Neural cell (in vitro differentiated cells): ENCODE data around the gene SMAD1. TPM values are rescaled to one million over a fixed set of nuclear protein-coding genes. Genes with fewer than 3 reads are reported as not detected.

ENCODE experiments used
- H2AFZ ChIP-seq: fragments of 200-600, 300-800 bp; sonication (generic), shearing (Covaris generic); 2 replicates; pipeline ENCODE4 v1.6.0; 2014; ENCODE audit warnings: low read depth, mild to moderate bottlenecking, antibody characterized with exemption, low read length, moderate library complexity
- H3F3A ChIP-seq: fragments of 200-600 bp; shearing (Covaris generic); 2 replicates; pipeline ENCODE4 v1.6.1; 2016; ENCODE audit warnings: mild to moderate bottlenecking, moderate library complexity, mixed read lengths, antibody characterized with exemption, low read length; ENCODE audit not compliant: insufficient read depth, poor library complexity, severe bottlenecking
- H3K27ac ChIP-seq: fragments of 200-600, 300-800 bp; sonication (generic), shearing (Covaris generic); 2 replicates; pipeline ENCODE4 v1.5.1; 2014; ENCODE audit warnings: mild to moderate bottlenecking, low read length, moderate library complexity
- H3K27me3 ChIP-seq: fragments of 300-800, 200-600 bp; sonication (generic), shearing (Covaris generic); 2 replicates; pipeline ENCODE4 v1.6.0; 2014; ENCODE audit warnings: mild to moderate bottlenecking, low read depth, low read length, moderate library complexity; ENCODE audit not compliant: insufficient read depth
- H3K36me3 ChIP-seq: fragments of 300-800, 200-600 bp; sonication (generic), shearing (Covaris generic); 2 replicates; pipeline ENCODE4 v1.5.1; 2014; ENCODE audit warnings: mild to moderate bottlenecking, antibody characterized with exemption, low read length, moderate library complexity; ENCODE audit not compliant: insufficient read depth
- H3K4me2 ChIP-seq: fragments of 300-800, 200-600 bp; sonication (generic), shearing (Covaris generic); 2 replicates; pipeline ENCODE4 v1.6.0; 2014; ENCODE audit warnings: mild to moderate bottlenecking, low read length
- H3K4me3 ChIP-seq: fragments of 300-800, 200-600 bp; sonication (generic), shearing (Covaris generic); 2 replicates; pipeline ENCODE4 v1.5.1; 2014; ENCODE audit warnings: mild to moderate bottlenecking, low read length, moderate library complexity
- H3K79me2 ChIP-seq: fragments of 200-600 bp; shearing (Covaris generic); replicated peaks from 2 replicates; pipeline ENCODE4 v1.6.0; 2014; ENCODE audit warnings: mild to moderate bottlenecking, low read length, moderate library complexity; ENCODE audit not compliant: insufficient read depth
- H3K9ac ChIP-seq: fragments of 300-800, 200-600 bp; sonication (generic), shearing (Covaris generic); 2 replicates; pipeline ENCODE4 v1.6.1; 2016; ENCODE audit warnings: mild to moderate bottlenecking, low read length, mixed read lengths
- H3K9me2 ChIP-seq: fragments of 200-600 bp; shearing (Covaris generic); 2 replicates; pipeline ENCODE4 v1.6.1; 2016; ENCODE audit warnings: mild to moderate bottlenecking, low read length, mixed read lengths; ENCODE audit not compliant: insufficient read depth
- H3K9me3 ChIP-seq: fragments of 200-600, 300-800 bp; sonication (generic), shearing (Covaris generic); 2 replicates; pipeline ENCODE4 v1.6.1; 2016; ENCODE audit warnings: mild to moderate bottlenecking, mixed run types, low read length, moderate library complexity, mixed read lengths
- H4K20me1 ChIP-seq: fragments of 200-600 bp; shearing (Covaris generic); 2 replicates; pipeline ENCODE4 v1.6.1; 2016; ENCODE audit warnings: mild to moderate bottlenecking, mixed run types; ENCODE audit not compliant: insufficient read depth
- EP300 ChIP-seq: fragments of 450-650 bp; conservative IDR thresholded peaks from 2 replicates; pipeline ENCODE4 v1.6.1; 2014; ENCODE audit warnings: antibody characterized with exemption, mild to moderate bottlenecking, moderate library complexity; ENCODE audit not compliant: poor library complexity, severe bottlenecking
- EZH2 ChIP-seq: fragments of 200-600, 300-800 bp; shearing (Covaris generic), sonication (generic); IDR thresholded peaks from 2 replicates; pipeline ENCODE4 v1.6.1; 2014; ENCODE audit warnings: antibody characterized with exemption, low read length, borderline replicate concordance, mild to moderate bottlenecking; ENCODE audit not compliant: insufficient read depth, poor library complexity, severe bottlenecking
- MXI1 ChIP-seq: fragments of 450-650 bp; conservative IDR thresholded peaks from 2 replicates; pipeline ENCODE4 v1.6.1; 2014; ENCODE audit warnings: antibody characterized with exemption, mild to moderate bottlenecking; ENCODE audit not compliant: poor library complexity, severe bottlenecking
- POLR2AphosphoS5 ChIP-seq: IDR thresholded peaks from 2 replicates; pipeline ENCODE4 v1.6.1; 2012
- RAD21 ChIP-seq: fragments of 450-650 bp; conservative IDR thresholded peaks from 2 replicates; pipeline ENCODE4 v1.6.1; 2014; ENCODE audit warnings: antibody characterized with exemption, mild to moderate bottlenecking, moderate library complexity
- REST ChIP-seq: IDR thresholded peaks from 2 replicates; pipeline ENCODE4 v1.6.1; 2012; ENCODE audit warnings: borderline replicate concordance
- SMC3 ChIP-seq: fragments of 450-650 bp; conservative IDR thresholded peaks from 2 replicates; pipeline ENCODE4 v1.6.1; 2014; ENCODE audit warnings: antibody characterized with exemption, mild to moderate bottlenecking, moderate library complexity; ENCODE audit not compliant: poor library complexity
- TAF1 ChIP-seq: IDR thresholded peaks from 2 replicates; pipeline ENCODE4 v1.6.1; 2012; ENCODE audit warnings: low read depth
- polyA plus RNA-seq: library from polyadenylated mRNA; depleted of rRNA; stranded (reverse); fragments of >200 nt; gene quantifications from 2 replicates; pipeline ENCODE4 v1.2.3, GENCODE V29; 2014
- TF ChIP-seq, protein P1 (sequence below): fragments of 450-650 bp; IDR thresholded peaks from 2 replicates; pipeline ENCODE4 v1.5.1; 2014; ENCODE audit warnings: antibody characterized with exemption, mild to moderate bottlenecking, moderate library complexity; ENCODE audit not compliant: poor library complexity, severe bottlenecking

SMAD1 gene
- polyA plus RNA-seq, 1 donor from 2014 or later: 31.7 TPM

- Histone ChIP-seq H3K9ac (no peak overlapping the region), H2AFZ (no peak overlapping the region), H3K9me2 (no peaks in the 10 kb centered on the region), H4K20me1 (no peaks in the 10 kb centered on the region), H3K27me3 (no peaks in the 10 kb centered on the region), H3K4me3 (no peak overlapping the region), H3F3A (no peaks in the 10 kb centered on the region), H3K4me2 (no peak overlapping the region), H3K79me2 (peaks cover 2% of the 10 kb centered on the region), H3K27ac (no peak overlapping the region), H3K9me3 (no peaks in the 10 kb centered on the region), H3K36me3 (no peaks in the 10 kb centered on the region)
- TF ChIP-seq EZH2: no peak
- TF ChIP-seq RAD21: no peak
- TF ChIP-seq POLR2AphosphoS5: no peak
These were observed 46.9 kb downstream of the SMAD1 start for GRCh38 chr4:145528601-145529000.

DNA sequence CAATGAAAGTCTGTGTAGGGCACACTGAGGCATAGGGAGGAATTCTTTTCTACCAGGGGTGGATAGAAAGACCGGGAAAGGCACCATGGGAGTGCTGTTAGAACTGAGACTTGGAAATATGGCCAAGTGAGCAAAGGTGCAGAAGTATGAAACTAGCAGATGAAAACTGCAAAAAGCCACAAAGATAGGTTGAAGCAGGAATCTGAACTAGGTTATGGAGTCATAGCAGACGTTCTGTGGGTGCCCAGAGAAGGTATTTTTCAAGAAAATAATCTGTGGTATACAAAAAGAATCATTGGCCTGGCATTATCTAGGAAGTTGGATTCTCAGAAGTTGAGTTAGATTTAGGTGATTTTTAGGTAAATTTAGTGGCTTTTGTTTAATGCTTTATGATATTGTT, 48.5 kb downstream of the SMAD1 start:
- no peaks in the 10 kb centered on the region for H3K9me3 ChIP-seq
- H3K9ac ChIP-seq: no peak overlapping the region
- TF ChIP-seq EZH2 (no peak), TAF1 (no peak), SMC3 (no peak), MXI1 (no peak), REST (no peak), RAD21 (no peak), EP300 (no peak), POLR2AphosphoS5 (no peak)
- TF ChIP-seq, protein P1, sequence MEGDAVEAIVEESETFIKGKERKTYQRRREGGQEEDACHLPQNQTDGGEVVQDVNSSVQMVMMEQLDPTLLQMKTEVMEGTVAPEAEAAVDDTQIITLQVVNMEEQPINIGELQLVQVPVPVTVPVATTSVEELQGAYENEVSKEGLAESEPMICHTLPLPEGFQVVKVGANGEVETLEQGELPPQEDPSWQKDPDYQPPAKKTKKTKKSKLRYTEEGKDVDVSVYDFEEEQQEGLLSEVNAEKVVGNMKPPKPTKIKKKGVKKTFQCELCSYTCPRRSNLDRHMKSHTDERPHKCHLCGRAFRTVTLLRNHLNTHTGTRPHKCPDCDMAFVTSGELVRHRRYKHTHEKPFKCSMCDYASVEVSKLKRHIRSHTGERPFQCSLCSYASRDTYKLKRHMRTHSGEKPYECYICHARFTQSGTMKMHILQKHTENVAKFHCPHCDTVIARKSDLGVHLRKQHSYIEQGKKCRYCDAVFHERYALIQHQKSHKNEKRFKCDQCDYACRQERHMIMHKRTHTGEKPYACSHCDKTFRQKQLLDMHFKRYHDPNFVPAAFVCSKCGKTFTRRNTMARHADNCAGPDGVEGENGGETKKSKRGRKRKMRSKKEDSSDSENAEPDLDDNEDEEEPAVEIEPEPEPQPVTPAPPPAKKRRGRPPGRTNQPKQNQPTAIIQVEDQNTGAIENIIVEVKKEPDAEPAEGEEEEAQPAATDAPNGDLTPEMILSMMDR: no peak
- H2AFZ ChIP-seq: no peak overlapping the region
- H4K20me1 ChIP-seq: no peaks in the 10 kb centered on the region
- H3K27me3 ChIP-seq: no peaks in the 10 kb centered on the region
- H3K79me2 ChIP-seq: peaks cover 2% of the 10 kb centered on the region
- no peak overlapping the region for H3K4me2 ChIP-seq
- no peaks in the 10 kb centered on the region for H3F3A ChIP-seq
- no peak overlapping the region for H3K27ac ChIP-seq
- H3K36me3 ChIP-seq: no peaks in the 10 kb centered on the region
- H3K9me2 ChIP-seq: no peaks in the 10 kb centered on the region
- no peak overlapping the region for H3K4me3 ChIP-seq

DNA sequence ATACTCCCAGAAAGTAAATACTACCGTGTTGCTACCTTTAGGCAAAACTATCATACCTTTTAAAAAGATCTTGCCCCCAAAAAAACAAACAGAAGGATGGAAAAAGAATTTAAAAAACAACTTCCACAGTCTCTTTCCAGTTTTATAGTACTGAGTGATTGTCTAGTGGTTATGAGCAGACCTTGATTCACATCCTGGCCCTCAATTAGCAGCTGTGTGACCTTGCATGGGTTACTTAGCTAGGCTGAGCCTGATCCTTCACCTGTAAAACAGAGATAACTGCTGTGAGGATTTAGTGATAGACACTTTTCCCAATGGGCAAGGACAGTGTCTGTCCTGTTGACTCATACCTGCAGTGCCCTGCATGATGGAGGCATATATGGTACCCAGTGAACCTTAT, 49.0 kb downstream of the SMAD1 start:
- H3K27ac ChIP-seq: no peak overlapping the region
- no peak overlapping the region for H3K9ac ChIP-seq
- H3K9me3 ChIP-seq: no peaks in the 10 kb centered on the region
- no peak overlapping the region for H3K4me3 ChIP-seq
- H3K36me3 ChIP-seq: no peaks in the 10 kb centered on the region
- H2AFZ ChIP-seq: no peak overlapping the region
- peaks cover 1% of the 10 kb centered on the region for H3K79me2 ChIP-seq
- H3F3A ChIP-seq: no peaks in the 10 kb centered on the region
- TF ChIP-seq EP300 (no peak), POLR2AphosphoS5 (no peak)
- no peaks in the 10 kb centered on the region for H3K9me2 ChIP-seq
- no peaks in the 10 kb centered on the region for H4K20me1 ChIP-seq
- no peak overlapping the region for H3K4me2 ChIP-seq
- H3K27me3 ChIP-seq: no peaks in the 10 kb centered on the region
